Progenitor cell of endocrine pancreas (in vitro differentiated cells): Measurements from ENCODE around the gene RET. TPM values are rescaled to one million over a fixed set of nuclear protein-coding genes. Genes with fewer than 3 reads are reported as not detected.

Experiments used
- DNase-seq: peaks from one replicate; pipeline ENCODE4 v3.0.0; 2021; ENCODE audit warnings: low spot score; ENCODE audit not compliant: unreplicated experiment
- H3K27ac Mint-ChIP-seq: 2 replicates; pipeline ENCODE4 v1.8.0; 2021; ENCODE audit warnings: mild to moderate bottlenecking, moderate library complexity, mixed read lengths
- H3K27me3 Mint-ChIP-seq: 2 replicates; pipeline ENCODE4 v1.8.0; 2021; ENCODE audit warnings: mixed read lengths
- H3K36me3 Mint-ChIP-seq: 2 replicates; pipeline ENCODE4 v1.8.0; 2022; ENCODE audit warnings: mixed read lengths; ENCODE audit not compliant: insufficient read depth
- H3K4me1 Mint-ChIP-seq: 2 replicates; pipeline ENCODE4 v1.8.0; 2021; ENCODE audit warnings: low read depth, mixed read lengths
- H3K4me3 Mint-ChIP-seq: 2 replicates; pipeline ENCODE4 v1.8.0; 2021; ENCODE audit warnings: low read depth, mild to moderate bottlenecking, moderate library complexity, mixed read lengths
- H3K9me3 Mint-ChIP-seq: 2 replicates; pipeline ENCODE4 v1.8.0; 2021; ENCODE audit warnings: low read depth, mixed read lengths
- total RNA-seq: library from RNA; stranded (reverse); gene quantifications from 2 replicates; pipeline ENCODE4 v1.2.1, GENCODE V29; 2021
- TF ChIP-seq, protein P1 (sequence below): fragments of 200-600 bp; sonication (generic); IDR thresholded peaks from one replicate; pipeline ENCODE4 v1.5.0; 2021; ENCODE audit warnings: antibody characterized with exemption, mild to moderate bottlenecking; ENCODE audit not compliant: unreplicated experiment

The RET gene
- total RNA-seq, 1 donor from 2014 or later = 1.5 TPM

DNA sequence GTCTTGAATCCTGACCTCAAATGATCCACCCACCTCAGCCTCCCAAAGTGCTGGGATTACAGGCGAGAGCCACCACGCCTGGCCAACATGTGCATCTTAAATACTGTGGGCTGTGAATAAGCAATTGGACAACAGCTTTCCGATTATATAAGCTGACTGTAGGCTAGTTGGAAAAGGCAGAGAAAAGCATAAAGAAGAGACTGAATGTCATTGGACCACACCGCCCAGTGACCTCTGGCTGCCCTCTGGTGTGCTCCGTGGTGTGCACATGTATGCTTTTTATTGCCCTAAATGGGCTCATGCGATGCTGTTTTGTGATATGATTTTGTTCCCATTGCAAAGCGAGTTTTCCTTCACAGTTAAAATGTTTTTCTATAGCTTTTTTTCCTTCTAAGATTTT is 46.0 kb downstream of the RET start:
- no peaks in the 10 kb centered on the region for H3K4me1 Mint-ChIP-seq
- peaks cover 9% of the 10 kb centered on the region for H3K27me3 Mint-ChIP-seq
- no peak overlapping the region for H3K4me3 Mint-ChIP-seq
- no peak for DNase-seq
- TF ChIP-seq, protein P1, sequence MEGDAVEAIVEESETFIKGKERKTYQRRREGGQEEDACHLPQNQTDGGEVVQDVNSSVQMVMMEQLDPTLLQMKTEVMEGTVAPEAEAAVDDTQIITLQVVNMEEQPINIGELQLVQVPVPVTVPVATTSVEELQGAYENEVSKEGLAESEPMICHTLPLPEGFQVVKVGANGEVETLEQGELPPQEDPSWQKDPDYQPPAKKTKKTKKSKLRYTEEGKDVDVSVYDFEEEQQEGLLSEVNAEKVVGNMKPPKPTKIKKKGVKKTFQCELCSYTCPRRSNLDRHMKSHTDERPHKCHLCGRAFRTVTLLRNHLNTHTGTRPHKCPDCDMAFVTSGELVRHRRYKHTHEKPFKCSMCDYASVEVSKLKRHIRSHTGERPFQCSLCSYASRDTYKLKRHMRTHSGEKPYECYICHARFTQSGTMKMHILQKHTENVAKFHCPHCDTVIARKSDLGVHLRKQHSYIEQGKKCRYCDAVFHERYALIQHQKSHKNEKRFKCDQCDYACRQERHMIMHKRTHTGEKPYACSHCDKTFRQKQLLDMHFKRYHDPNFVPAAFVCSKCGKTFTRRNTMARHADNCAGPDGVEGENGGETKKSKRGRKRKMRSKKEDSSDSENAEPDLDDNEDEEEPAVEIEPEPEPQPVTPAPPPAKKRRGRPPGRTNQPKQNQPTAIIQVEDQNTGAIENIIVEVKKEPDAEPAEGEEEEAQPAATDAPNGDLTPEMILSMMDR = no peak
- no peaks in the 10 kb centered on the region for H3K36me3 Mint-ChIP-seq
- no peaks in the 10 kb centered on the region for H3K9me3 Mint-ChIP-seq
- H3K27ac Mint-ChIP-seq = no peak overlapping the region

DNA sequence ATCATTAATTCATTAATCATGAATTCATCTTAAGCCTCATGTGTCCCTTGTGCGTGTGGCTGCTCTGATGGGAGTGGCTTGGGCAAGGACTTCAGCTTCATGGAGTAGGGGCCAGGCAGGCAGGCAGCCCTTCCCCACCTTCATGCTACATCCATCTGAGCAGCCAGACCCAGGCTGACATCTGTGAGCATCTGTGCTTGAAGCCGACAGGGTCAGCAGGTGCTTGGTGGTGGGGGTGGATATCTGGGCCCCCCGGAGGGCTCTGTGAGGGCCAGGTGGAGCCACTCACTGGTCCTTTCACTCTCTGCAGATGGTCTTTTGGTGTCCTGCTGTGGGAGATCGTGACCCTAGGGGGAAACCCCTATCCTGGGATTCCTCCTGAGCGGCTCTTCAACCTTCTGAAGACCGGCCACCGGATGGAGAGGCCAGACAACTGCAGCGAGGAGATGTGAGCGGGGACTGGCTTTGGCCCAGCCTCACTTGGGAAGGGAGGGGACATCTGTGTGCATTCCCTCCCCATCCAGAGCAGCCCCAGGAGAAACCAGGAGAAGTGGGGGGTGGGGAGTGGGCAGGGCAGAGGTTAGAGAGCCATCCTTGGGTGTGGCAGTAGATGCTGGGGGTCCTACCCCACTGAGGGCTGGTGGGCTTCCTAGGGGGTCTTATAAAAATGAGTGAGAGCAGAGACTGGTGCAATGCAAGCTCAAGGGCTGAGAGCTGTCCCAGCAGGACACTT is 46.7 kb downstream of the RET start:
- TF ChIP-seq, protein P1 = no peak
- Mint-ChIP-seq H3K27me3 (peaks cover 8% of the 10 kb centered on the region), H3K4me3 (no peak overlapping the region), H3K36me3 (no peaks in the 10 kb centered on the region), H3K27ac (no peak overlapping the region), H3K4me1 (no peaks in the 10 kb centered on the region), H3K9me3 (no peaks in the 10 kb centered on the region)
- DNase-seq = no peak

- no peak for DNase-seq
- Mint-ChIP-seq H3K36me3 (no peaks in the 10 kb centered on the region), H3K9me3 (no peaks in the 10 kb centered on the region), H3K27me3 (peaks cover 8% of the 10 kb centered on the region), H3K27ac (no peak overlapping the region), H3K4me1 (no peaks in the 10 kb centered on the region), H3K4me3 (no peak overlapping the region)
- TF ChIP-seq, protein P1 = no peak
Observed at GRCh38 chr10:43124094-43124521, 47.2 kb downstream of the RET start.

DNA sequence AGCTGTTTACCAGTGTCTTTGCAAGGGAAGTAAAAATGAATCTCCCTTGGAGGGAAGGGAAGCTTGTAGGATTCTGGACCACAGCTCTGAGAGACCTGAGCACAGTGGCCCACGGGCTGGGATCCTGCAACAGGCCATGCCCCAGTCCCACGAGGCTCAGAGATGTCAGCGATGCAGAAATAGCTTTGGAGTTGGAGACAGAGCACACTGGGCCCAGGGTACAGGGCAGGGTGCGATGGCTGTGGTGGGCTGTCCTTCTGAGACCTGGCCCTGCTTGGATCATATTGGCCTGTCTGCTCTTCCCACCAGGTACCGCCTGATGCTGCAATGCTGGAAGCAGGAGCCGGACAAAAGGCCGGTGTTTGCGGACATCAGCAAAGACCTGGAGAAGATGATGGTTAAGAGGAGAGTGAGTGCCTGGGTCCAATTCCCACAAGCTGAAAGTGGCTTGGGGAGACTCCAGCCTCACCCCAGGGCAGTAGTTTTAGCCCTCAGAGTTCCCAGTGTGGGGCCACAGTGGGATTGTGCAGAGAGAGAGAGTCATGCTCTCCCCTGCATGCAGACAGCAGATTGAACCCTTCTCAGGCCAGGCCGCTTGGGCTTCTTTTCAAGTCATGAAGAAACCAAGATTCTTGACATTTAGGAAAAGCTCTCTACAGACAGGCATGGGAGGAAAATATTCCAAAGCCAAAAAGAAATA is 47.9 kb downstream of the RET start:
- no peaks in the 10 kb centered on the region for H3K4me1 Mint-ChIP-seq
- no peaks in the 10 kb centered on the region for H3K36me3 Mint-ChIP-seq

GRCh38 chr10:43125274-43125845 is 48.5 kb downstream of the RET start:
- no peaks in the 10 kb centered on the region for H3K9me3 Mint-ChIP-seq
- no peaks in the 10 kb centered on the region for H3K36me3 Mint-ChIP-seq
- TF ChIP-seq, protein P1 = no peak
- no peaks in the 10 kb centered on the region for H3K4me1 Mint-ChIP-seq
- DNase-seq = no peak
- no peak overlapping the region for H3K27ac Mint-ChIP-seq
- no peak overlapping the region for H3K4me3 Mint-ChIP-seq
- H3K27me3 Mint-ChIP-seq = peaks cover 8% of the 10 kb centered on the region

More for the DNA sequence above, 47.9 kb downstream of the RET start:
- H3K9me3 Mint-ChIP-seq = no peaks in the 10 kb centered on the region
- TF ChIP-seq, protein P1 = no peak
- H3K27ac Mint-ChIP-seq = no peak overlapping the region
- H3K4me3 Mint-ChIP-seq = no peak overlapping the region
- peaks cover 8% of the 10 kb centered on the region for H3K27me3 Mint-ChIP-seq
- no peak for DNase-seq
